GM18867 (cell line): ENCODE measurements around the gene PNP.

Experiments
- ATAC-seq: cut with Tn5 transposase; IDR thresholded peaks from one replicate; pipeline ENCODE4 v1.9.1; 2021; ENCODE audit warnings: mild to moderate bottlenecking, moderate library complexity; ENCODE audit not compliant: unreplicated experiment

PNP gene

GRCh38 chr14:20454516-20455354 is 14.5 kb upstream of the PNP start, which contains the start of the genes APEX1 and OSGEP:
Gene APEX1, plus strand, starts transcription at chr14:20455226. Its CDS starts 420 bp downstream, at chr14:20455646.
Gene OSGEP, minus strand, starts transcription at chr14:20454812. Its CDS starts 129 bp downstream, at chr14:20454683.
- peak; percentile 87 for ATAC-seq

GRCh38 chr14:20455355-20456300 is 13.6 kb upstream of the PNP start:
- peak; percentile 50 for ATAC-seq

- ATAC-seq, result no peak
Measured at GRCh38 chr14:20456971-20457370, 12.2 kb upstream of the PNP start.

- ATAC-seq, result no peak
Measured at GRCh38 chr14:20458031-20458789, 11.0 kb upstream of the PNP start.

GRCh38 chr14:20460458-20461224 is 8.6 kb upstream of the PNP start:
- ATAC-seq, result peak; percentile 7

GRCh38 chr14:20461225-20462141 is 7.7 kb upstream of the PNP start, which contains the start of gene PIP4P1:
Gene PIP4P1, minus strand, starts transcription at chr14:20461434. Its CDS starts 109 bp downstream, at chr14:20461325.
- peak; percentile 92 for ATAC-seq

- no peak for ATAC-seq
Measured at GRCh38 chr14:20468764-20469241, 403 bp upstream of the PNP start.

- peak; percentile 29 for ATAC-seq
Measured at GRCh38 chr14:20469890-20470602, 840 bp downstream of the PNP start.

GRCh38 chr14:20470603-20470901 is 1.3 kb downstream of the PNP start:
- no peak for ATAC-seq

- ATAC-seq, result no peak
Measured at GRCh38 chr14:20472536-20473169, 3.4 kb downstream of the PNP start.

- no peak for ATAC-seq
Measured at GRCh38 chr14:20476776-20477175, 7.6 kb downstream of the PNP start.

- no peak for ATAC-seq
Measured at GRCh38 chr14:20477211-20477876, 8.1 kb downstream of the PNP start.

GRCh38 chr14:20478894-20479293 is 9.7 kb downstream of the PNP start:
- ATAC-seq, result no peak

- no peak for ATAC-seq
Measured at GRCh38 chr14:20482382-20482781, 13.2 kb downstream of the PNP start.

GRCh38 chr14:20485900-20486299 is 16.7 kb downstream of the PNP start:
- no peak for ATAC-seq

GRCh38 chr14:20486684-20487395 is 17.6 kb downstream of the PNP start:
- ATAC-seq, result no peak

- ATAC-seq, result no peak
Measured at GRCh38 chr14:20487396-20487725, 18.2 kb downstream of the PNP start.
